ENCODE measurements around the gene PRRX2.
"Not testable (repeated sequence)": the region's sequence is repeated elsewhere in the genome, so short reads cannot be mapped to it uniquely, and the experiment has no call there.

The PRRX2 gene

DNA sequence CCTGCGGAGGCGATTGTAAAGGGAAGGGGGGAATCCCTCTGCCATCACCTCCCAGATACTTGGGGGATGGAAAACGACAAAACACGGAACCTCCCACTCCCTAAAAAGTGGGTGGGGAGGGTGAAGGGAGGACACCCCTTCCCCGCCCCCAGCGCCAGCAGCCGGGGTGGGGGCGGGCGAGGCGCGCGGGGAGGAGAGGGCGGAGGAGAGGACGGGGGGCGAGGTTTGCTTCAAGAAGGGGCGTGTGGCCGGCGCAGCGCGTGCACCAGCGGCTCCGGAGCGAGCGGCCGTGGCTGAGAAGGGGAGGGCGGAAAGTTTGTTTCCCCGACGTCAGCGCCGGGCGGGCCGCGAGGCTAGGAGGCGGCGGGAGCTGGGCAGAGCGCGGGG is at the start of gene PRRX2:
PRRX2 (plus strand) TSS at position 259 of the 387 bp plus-strand sequence. CDS start 221 bp downstream, outside the sequence.
- peak; percentile 17 for DNase-seq

DNA sequence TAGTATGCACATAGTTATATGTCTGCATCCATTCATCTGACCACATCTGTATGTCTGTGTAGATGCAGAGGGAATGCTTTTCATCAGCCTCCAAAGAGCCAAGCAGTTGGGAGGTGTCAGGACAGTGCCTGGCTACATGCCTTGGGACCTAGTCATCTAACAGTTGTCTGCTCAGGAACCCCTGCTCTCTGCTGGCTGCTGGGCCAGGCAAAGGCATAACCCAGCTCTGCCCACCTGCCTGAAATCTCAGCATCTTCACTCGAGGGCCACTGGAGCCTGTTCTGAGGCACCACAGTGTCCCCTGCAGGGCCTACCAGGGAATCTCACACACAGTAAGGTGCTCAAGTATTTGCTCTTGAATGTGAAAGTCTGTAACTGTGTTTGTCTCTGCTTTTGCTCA is 48.3 kb upstream of the PRRX2 start:
- no peak for DNase-seq

DNA sequence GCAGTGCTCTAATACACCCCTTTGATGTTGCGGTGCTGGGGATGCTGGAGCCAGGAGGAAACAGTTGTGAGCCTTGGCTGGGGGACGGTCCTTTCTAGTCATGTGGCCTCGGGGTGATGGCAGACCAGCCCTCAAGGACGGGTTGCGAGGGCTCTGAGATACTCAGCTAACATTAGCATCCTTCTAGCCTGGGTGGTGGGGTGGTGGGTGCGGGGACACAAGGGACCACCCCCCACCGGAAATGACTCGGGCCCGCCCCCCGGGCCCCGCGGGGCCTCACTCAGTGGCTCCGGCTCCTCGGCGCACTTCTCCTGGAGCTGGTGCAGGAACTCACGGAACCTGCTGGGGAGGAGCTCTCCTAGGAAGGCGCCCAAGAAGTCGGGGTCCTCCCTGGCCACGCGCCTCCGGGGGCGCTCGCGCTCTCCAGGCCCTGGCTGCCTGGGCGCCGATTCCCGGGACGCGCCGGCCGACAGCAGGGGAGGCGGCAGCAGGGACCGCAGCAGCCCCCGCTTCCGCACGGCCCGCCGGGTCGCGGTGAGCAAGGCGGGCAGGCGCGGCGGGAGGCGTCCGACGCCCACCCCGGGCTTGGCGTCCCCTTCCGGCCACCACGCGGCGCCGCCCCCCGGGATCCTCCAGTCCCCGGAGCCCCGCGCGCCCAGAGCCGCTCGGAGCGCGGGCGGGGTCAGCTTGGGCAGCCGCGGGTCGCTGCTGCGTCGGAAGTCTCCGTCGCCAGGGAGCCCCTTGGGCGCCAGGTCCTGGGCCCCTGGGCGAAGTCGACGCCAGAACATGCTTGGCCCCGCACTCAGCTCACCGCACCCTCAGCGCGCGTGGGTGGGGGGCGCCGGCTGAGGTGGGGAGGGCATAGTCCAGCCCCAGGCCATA is 45.4 kb upstream of the PRRX2 start:
- DNase-seq = no peak

- DNase-seq = no peak
Measured at GRCh38 chr9:129620669-129621295, 44.7 kb upstream of the PRRX2 start, which contains the start of gene C9orf50. C9orf50 (minus strand) TSS chr9:129621101; CDS start chr9:129620574, 527 bp downstream.

GRCh38 chr9:129623331-129623730 is 42.1 kb upstream of the PRRX2 start:
- DNase-seq = no peak

DNA sequence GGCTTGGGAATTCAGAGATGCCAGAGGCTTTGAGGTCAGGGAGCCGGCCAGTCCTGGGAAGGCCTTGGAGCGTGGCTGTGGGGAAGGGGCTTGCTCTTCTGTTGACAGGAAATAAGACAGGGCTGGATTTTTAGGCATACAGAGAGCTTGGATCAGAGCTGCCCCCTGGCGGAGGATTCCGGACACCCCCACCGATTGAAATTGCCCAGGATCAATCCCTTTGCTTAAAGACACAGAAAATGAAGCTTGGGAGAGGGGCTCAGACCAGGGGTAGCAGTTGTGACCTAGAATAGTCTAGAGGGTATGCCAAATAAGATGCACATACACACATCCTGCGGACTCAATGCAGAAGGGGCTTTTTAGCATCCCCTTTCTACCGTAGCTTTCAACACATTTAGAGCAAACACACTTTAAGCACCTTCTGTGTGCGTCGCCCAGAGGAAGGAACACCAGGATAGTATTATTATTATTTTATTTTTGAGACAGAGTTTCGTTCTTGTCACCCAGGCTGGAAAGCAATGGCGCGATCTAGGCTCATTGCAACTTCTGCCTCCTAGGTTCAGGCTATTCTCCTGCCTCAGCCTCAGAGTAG is 41.2 kb upstream of the PRRX2 start:
- peak; percentile 76 for DNase-seq

DNA sequence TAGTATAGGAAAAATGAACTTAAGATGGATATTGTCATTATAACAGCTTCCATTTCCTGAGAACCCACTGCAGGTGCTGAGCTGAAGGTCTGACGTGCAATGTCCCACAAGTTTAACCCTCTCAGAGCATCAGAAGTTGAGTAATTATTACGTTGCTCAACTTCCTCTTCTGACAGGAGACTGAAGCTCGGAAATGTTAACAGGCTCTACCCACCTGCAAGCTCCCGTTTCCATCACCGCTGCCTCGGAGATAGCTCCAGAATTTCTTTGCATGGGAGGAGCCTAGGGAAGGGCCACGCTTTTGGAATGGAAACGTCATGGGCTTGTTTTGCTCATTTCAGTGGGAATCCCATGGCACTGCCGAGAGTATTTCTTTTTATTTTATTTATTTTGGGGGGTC is 40.5 kb upstream of the PRRX2 start:
- DNase-seq = peak; percentile 47

GRCh38 chr9:129626079-129626624 is 39.3 kb upstream of the PRRX2 start, which contains the start of gene NTMT1:
NTMT1 (plus strand) TSS chr9:129626163; CDS start chr9:129632704, 6,541 bp downstream.
- DNase-seq = peak; percentile 93

DNA sequence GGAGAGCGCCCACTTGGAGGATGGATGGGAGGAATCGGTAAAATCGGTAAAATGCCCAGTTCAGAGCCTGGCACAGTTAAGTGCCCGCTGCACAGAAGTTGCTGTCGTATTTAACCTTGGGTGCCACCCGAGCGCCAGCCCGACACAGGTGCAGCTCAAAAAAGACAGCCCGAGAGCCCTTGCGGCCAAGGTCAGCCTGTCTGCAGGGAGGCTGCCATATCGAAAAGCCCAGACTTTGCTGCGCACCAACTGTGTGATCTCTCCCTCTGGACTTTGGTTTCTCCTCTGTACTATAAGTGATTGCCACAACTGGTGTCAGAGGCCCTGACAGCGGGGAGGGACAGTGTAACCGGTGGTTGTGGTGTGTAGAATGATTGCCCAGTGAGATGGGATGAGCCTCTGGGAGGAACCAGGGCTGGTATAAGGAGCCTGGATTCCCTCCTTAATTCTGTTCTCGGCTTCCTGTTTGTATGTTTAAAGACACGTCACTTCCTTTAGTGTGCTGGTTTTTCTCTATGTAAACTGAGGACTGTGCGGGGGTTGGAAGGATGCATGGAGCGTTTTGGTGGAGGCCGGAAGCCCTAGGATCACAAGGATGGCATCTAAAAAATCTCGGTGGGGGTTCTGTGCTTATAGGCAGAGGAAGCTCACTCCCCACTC is 38.7 kb upstream of the PRRX2 start:
- peak; percentile 45 for DNase-seq

DNA sequence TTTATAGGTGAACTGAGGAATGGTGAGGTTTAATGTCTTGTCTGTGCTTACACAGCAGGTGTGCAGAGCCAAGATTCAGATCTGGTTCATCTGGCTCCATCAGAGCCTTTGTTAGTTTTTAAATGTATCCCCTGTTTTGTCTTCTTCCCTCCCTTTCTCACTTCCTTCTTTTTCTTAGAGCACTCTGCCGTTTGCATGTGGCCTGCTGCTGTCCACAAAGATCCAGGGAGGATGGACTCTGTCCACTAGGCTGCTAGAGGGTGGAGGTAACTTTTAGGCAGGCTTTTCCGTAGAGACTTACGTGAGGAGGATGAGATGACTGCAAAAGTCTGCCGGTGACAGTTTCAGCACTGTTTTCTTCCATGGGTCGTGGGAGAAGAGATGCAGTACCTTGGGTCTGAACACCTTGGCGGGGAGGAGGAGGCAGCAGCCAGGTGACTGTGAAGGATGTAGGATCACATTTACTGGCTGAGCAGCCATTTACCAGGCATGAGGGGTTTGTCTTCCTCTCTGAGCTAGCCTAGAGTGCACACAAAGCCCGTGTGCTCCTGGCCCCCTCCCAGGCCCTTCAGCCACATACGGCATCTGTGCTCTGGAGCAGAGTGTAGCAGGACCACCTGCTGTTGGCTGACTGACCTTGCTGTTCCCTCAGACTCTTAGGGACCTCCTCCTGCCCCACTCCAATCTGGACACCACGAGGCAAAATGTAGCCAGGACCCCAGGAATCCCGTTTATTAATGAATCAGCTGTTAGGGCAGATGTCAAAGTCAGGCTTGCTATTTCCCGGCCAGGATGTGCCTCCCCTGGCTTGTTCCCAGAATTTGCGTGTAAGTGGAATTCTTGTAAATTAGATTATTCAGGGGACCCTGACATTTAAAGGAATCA is 37.6 kb upstream of the PRRX2 start:
- no peak for DNase-seq

DNA sequence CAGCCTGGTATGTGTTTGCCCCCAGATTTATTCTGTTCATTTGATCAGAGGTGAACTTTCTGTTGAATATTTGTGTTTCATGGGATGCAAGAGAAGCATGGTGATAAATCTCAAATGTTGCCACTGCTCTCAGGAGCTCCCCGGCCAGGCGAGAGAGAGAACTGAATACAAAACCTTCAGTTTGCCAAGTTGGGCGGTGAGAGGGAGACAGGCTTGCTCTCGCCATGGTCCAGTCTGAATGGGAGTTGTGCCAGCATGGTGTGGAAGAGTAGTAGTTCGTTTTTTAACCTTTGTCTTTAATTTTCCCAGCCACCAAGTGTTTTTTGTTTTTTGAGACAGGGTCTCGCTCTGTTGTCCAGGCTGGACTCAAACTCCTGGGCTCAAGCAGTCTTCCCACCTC is 36.7 kb upstream of the PRRX2 start:
- DNase-seq = no peak

- DNase-seq = no peak
Measured at GRCh38 chr9:129629251-129629820, 36.1 kb upstream of the PRRX2 start.

DNA sequence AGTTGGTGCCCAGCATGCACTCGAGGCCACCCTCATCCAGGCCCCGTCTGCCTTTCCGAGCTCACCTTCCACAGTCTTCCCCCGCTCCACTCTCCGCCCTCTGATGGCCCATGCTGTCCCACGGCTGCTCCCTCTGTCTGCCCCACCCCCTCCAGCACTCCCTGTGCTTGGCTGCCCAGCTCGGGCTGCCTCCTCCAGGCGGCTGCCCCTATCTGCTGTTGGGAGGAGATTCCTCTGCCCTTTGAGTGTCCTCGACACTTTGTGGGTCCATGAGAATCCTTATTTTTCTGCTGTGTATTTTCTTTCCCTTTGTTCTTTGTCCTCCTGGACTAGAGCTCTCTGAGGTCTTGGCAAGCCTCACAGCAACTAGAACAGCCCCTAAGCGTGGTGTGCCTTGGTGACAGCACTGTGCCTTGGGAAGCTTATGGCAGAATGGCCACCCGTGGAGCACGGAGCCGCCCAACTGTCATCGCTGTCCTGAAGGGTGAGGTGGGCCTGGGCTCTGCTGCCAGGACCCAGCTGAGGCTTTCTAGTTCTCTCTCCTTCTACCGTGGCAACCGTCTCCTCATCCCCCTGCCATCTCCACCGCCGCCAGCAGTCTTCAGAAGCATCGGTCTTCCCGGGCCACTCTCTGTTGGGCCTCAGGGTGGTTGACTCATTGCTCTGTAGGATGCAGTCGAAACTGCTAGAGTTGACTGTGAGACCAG is 34.3 kb upstream of the PRRX2 start:
- DNase-seq = no peak

GRCh38 chr9:129631674-129632129 is 33.7 kb upstream of the PRRX2 start:
- DNase-seq = no peak

DNA sequence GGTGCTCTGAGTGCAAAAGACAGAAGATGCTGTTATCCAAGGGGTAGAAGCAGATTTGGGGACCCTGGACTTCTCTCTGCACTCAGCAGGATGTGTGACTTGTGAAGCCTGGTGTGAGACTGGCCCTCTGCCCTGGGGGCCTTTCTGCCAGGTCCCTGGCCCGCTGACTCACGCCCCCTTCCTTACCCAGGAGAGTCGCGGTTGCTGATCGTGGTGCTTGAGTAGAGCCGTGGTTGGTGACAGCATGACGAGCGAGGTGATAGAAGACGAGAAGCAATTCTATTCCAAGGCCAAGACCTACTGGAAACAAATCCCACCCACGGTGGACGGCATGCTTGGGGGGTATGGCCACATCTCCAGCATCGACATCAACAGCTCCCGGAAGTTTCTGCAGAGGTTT is 33.0 kb upstream of the PRRX2 start:
- DNase-seq = no peak

DNA sequence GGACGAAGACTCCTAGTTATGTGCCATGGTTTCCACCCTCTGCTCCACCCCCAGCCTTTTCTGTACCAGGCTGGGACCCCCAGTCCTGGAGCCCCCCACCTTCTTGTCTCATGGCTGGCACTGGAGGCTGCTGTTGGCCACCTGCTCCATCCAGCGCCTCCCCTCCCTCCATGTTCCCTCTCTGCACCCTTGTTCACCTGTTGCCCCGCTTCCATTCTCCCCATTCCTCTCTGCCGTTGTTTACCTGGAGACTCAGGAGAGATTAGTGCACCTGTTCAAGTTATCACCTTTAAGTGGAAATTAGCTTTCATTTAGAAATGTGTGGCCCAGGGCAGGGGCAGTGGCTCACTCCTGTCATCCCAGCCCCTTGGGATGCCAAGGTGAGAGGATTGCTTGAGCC is 32.2 kb upstream of the PRRX2 start:
- no peak for DNase-seq

- DNase-seq = no peak
Measured at GRCh38 chr9:129633848-129634247, 31.6 kb upstream of the PRRX2 start.

DNA sequence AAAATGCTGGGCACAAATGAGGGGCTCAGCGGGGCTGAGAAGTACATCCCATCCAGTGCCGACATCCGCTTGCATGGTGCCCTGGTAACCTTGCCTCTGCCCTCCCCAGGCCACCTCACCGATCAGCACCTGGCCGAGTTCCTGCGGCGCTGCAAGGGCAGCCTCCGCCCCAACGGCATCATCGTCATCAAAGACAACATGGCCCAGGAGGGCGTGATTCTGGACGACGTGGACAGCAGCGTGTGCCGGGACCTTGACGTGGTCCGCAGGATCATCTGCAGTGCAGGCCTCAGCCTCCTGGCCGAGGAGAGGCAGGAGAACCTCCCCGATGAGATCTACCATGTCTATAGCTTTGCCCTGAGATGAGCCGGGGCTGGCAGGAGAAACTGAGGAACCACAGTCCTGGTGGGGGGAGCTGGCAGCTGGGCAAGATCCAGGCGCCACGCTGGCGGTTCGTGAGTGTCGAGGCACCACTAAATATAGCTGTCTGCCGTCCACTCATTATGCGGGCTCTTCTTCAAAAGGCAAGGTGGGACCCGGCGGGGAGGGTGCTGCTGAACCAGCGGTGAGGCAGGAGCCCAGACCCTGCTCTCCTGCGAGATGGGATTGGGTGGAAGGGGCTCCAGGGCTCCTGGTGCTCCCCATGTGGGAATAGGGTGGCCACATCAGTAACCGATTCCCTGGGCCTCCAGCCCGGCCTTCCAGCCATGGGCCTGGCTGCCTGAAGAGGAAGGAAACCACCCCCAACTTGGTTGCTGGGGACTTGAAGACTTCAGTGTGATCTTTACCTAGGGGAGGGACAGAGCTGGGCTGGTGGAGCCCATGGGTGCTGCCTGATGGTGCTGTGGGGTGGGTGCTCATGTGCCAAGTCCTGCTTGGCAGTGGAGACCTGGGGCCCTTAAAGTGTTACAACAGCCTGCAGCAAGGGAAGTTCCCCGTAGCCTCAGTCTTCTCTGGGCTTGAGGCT is 30.1 kb upstream of the PRRX2 start:
- no peak for DNase-seq

- DNase-seq = not testable (repeated sequence)
Measured at GRCh38 chr9:129636343-129636742, 29.1 kb upstream of the PRRX2 start.

All from CD4-positive, alpha-beta T cell treated with Interleukin-10 for 1 hour (primary cell).